GM06990 (cell line): ENCODE data around the gene REG1A.

Experiments
- DNase-seq: peaks from one replicate; pipeline ENCODE4 v3.0.0-alpha.2; 2011; ENCODE audit not compliant: insufficient read length; ENCODE audit errors: extremely low read depth
- H3K27me3 ChIP-seq: replicated peaks from 2 replicates; pipeline ENCODE4 v1.6.0; 2011; ENCODE audit warnings: low read length; ENCODE audit not compliant: control insufficient read depth, insufficient read depth
- H3K36me3 ChIP-seq: 2 replicates; pipeline ENCODE4 v1.5.1; 2011; ENCODE audit warnings: low read length; ENCODE audit not compliant: control insufficient read depth, insufficient read depth
- H3K4me3 ChIP-seq: replicated peaks from 2 replicates; pipeline ENCODE4 v1.5.1; 2011; ENCODE audit warnings: low read depth, mild to moderate bottlenecking, control low read depth, low read length
- TF ChIP-seq, protein P1 (sequence below): IDR thresholded peaks from 2 replicates; pipeline ENCODE4 v1.5.1; 2011; ENCODE audit warnings: low read length, control low read depth, mild to moderate bottlenecking, inconsistent platforms; ENCODE audit not compliant: insufficient read depth, poor library complexity, severe bottlenecking

Gene REG1A

DNA sequence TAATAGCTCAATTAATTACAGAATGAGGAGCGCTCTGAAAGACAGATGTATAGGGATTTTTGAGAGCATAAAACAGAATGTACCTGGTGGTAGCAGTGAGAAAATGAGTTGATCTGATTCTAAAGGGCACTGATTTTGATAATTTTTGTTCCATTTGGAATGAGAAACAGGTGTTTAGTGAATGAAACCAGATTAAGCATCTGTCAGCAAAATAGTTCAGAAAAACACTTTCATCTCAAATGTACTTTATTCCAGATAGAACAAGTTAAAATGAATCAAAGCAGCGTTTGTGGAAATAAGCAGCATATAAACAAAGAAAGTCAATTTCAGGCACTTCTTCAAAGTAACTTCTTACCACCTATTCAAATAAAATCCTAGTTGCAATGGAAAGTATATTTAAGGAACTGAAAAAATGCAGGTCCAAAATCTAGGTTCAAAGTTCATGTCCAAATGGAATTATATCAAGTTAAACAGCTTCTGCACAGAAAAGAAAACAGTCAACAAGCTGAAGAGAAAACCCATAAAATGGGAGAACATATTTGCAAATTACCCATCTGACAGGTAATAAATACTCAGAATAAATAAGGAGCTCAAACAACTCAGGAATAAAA is 51.2 kb downstream of the REG1A start:
- Histone ChIP-seq H3K27me3 (no peaks in the 10 kb centered on the region), H3K4me3 (no peak overlapping the region), H3K36me3 (no peaks in the 10 kb centered on the region)
- TF ChIP-seq, protein P1, sequence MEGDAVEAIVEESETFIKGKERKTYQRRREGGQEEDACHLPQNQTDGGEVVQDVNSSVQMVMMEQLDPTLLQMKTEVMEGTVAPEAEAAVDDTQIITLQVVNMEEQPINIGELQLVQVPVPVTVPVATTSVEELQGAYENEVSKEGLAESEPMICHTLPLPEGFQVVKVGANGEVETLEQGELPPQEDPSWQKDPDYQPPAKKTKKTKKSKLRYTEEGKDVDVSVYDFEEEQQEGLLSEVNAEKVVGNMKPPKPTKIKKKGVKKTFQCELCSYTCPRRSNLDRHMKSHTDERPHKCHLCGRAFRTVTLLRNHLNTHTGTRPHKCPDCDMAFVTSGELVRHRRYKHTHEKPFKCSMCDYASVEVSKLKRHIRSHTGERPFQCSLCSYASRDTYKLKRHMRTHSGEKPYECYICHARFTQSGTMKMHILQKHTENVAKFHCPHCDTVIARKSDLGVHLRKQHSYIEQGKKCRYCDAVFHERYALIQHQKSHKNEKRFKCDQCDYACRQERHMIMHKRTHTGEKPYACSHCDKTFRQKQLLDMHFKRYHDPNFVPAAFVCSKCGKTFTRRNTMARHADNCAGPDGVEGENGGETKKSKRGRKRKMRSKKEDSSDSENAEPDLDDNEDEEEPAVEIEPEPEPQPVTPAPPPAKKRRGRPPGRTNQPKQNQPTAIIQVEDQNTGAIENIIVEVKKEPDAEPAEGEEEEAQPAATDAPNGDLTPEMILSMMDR = no peak
- no peak for DNase-seq
